GM21825 (cell line): ENCODE measurements around the gene COG1.

Experiments used
- ATAC-seq: cut with Tn5 transposase; IDR thresholded peaks from one replicate; pipeline ENCODE4 v1.9.1; 2021; ENCODE audit warnings: mild to moderate bottlenecking, moderate library complexity; ENCODE audit not compliant: unreplicated experiment

Gene COG1

DNA sequence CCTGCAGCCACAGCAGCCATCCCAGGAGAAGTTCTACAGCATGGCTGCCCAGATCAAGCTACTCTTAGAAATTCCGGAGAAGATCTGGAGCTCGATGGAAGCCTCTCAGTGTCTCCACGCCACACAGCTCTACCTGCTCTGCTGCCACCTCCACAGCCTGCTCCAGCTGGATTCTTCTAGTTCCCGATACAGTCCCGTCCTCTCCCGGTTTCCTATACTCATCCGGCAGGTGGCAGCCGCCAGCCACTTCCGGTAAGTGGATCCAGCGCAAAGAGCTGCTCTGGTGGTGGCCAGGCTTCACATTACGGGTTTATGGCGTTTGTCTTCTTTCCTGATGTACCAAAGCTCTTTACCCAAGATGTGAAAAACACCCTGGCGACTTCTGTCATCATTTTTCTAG lies 3.6 kb downstream of the COG1 start:
- ATAC-seq: no peak

DNA sequence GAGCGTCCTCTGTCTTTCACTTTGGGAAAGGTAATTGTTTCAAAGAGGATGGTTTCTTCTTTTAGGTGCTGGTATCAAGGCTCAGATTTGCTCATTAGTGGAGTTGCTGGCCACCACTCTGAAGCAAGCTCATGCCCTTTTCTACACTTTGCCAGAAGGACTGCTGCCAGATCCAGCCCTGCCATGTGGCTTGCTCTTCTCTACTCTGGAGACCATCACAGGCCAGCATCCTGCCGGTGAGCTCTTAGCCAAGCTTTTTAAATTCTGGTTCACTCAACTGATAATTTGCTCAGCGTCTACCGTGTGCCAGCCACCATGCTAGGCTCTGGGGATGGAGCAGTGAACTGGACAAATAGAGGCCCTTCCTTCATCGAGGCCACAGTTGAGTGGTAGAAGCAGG lies 4.3 kb downstream of the COG1 start:
- ATAC-seq: no peak

GRCh38 chr17:73198201-73198929 lies 5.5 kb downstream of the COG1 start:
- no peak for ATAC-seq

DNA sequence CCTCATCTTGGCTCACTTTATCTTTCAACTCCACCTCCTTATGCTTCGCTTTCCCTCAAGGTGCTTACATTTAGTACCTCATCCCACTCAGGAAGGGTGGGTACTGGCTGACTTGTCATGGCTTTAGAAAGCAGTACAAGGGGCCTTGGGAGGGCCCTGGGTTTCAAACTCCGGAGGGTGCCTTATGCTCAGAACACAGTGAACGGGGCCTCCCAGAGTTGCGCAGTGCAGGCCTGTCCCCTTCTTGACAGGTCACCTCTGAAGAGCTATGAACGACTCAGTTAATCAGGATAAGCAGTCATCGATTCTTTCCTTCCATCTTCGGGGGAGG lies 6.0 kb downstream of the COG1 start:
- ATAC-seq: no peak

GRCh38 chr17:73199751-73200317 lies 7.0 kb downstream of the COG1 start:
- no peak for ATAC-seq

DNA sequence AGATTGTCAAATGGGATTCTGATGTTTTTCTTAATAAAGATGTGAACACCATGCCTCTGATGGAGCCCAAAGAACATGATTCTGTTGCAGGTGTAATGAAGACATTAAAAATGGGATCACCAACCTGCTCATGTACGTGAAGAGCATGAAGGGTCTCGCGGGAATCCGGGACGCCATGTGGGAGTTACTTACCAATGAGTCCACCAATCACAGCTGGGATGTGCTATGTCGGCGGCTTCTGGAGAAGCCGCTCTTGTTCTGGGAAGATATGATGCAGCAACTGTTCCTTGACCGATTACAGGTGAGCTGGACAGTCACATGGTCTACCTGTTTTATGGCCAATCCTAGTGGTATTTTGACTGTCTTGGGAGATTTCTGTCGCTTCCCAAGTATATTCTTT lies 7.6 kb downstream of the COG1 start:
- no peak for ATAC-seq

DNA sequence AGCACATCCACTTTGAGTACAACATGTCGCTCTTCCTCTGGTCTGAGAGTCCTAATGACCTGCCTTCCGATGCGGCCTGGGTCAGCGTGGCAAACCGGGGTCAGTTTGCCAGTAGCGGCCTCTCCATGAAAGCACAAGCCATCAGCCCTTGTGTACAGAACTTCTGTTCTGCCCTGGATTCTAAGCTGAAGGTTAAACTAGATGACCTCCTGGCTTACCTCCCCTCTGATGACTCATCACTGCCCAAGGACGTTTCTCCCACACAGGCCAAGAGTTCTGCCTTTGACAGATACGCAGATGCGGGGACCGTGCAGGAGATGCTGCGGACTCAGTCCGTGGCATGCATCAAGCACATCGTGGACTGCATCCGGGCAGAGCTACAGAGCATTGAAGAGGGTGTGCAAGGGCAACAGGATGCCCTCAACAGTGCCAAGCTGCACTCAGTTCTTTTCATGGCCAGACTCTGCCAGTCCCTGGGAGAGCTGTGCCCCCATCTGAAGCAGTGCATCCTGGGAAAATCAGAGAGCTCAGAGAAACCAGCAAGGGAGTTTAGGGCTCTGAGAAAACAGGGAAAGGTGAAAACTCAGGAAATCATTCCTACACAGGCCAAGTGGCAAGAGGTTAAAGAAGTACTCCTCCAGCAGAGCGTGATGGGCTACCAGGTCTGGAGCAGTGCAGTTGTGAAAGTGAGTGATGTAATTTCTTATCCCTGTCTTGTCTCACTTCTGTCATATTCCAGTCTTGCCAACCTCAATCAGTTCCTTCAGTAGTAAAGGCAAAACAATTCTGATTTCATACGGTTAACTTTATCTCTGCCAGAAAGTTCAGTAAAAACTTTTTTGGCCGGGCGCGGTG lies 8.6 kb downstream of the COG1 start:
- no peak for ATAC-seq

DNA sequence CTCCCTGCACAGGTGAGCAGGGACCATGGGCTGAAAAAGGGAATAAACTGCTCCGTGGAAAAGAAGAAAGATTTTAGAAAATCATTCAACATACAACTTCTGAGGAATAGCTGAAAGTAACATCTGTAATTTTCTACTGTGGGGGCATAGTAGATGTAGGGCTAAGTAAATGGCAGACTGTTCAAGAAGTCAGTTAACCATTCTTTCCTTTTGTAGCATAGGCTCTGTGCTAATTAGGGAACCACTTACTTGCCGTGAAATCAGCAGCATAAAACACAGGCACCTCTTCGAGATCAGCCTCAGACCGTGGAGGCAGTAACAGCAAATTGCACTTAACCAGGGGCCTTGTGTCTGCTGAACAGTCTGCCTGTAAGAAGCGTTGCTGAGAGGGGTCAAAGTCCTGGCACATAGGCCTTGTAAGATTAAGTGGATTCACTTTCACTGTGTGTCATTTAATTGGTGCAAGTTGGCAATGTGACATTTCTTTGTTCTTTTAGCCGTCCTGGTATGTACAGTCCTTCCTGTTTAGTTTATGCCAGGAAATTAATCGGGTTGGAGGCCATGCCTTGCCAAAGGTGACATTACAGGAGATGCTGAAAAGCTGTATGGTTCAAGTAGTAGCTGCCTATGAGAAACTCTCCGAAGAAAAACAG lies 10.4 kb downstream of the COG1 start:
- no peak for ATAC-seq

DNA sequence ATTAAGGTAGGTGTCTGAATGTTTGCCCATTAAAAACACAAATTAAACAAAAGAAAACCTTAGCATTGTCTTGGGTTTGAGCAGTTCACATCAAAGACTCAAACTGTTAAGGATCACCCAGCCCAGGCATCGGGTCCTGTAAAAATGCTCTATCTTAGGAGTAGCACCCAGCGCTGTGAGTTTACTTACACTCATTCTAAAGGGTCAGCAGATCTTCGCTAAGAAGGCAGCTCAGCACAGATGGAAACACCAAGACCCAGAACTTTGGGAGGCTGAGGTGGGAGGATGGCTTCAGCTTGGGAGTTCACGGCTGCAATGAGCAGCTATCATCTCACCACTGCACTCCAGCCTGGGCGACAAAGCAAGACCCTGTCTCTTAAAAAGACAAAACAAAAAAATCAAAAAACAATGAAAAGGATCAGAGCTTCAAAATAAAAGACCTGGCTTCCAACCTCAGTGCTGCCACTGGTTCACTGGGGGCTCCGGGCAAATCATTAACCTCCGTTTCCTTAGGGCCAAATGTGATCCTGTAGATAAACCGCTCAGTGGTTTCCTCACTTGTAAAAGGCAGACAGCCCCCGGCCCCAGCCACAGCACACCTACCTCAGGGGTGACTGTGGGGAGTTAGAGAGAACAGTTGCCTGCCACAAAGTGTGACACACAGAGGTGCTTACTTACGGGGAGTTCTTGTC lies 11.1 kb downstream of the COG1 start:
- no peak for ATAC-seq

- ATAC-seq: no peak
Observed at GRCh38 chr17:73205459-73205961, 12.7 kb downstream of the COG1 start.

DNA sequence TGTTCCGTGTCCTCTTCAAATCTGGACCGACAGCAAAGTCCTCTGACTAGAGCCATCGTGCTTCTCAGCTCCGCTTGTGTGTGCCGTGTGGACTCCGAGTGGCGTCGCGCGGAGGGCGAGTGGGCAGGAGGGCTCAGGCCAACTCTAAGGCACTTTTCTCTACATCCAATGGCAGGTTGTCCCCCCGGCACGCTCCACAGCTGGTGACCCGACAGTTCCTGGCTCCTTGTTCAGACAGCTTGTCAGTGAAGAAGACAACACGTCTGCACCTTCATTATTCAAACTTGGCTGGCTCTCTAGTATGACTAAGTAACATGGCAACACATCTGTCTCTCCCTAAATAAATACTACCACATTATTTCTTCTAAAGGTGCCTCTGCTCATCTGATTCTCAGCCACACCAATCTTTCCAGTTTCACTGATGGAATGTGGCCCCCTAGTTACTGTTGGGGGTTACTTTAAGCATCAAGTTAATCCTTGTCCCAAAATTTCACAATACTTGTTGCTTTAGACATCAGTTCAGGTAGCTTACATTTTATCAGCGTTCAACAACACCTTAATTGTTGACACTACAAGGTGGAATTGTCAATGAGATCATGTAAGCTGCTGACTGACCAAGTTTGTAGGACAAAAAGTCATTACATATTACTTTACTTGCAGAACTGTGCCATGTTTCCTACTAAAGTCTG lies 15.4 kb downstream of the COG1 start:
- ATAC-seq: no peak

DNA sequence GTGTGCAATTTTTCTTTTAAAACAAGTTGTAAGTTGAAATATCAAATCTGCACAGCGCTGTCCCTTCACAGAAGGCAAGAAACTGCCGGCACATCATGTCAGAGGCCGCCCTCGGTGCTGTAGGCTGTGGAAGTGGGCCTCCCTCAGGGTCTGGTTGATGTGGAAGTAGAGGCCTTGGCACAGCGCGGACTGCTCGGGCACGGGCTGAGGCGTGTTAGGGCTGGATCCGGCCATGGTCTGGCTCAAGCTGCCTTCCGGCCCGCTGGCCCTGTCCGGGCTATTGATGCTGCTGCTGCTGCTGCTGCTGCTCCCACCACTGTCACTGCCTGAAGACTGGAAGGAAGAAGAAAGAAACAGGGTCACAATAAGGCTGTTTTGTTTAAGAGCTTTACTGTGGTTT lies 16.6 kb downstream of the COG1 start:
- ATAC-seq: no peak

DNA sequence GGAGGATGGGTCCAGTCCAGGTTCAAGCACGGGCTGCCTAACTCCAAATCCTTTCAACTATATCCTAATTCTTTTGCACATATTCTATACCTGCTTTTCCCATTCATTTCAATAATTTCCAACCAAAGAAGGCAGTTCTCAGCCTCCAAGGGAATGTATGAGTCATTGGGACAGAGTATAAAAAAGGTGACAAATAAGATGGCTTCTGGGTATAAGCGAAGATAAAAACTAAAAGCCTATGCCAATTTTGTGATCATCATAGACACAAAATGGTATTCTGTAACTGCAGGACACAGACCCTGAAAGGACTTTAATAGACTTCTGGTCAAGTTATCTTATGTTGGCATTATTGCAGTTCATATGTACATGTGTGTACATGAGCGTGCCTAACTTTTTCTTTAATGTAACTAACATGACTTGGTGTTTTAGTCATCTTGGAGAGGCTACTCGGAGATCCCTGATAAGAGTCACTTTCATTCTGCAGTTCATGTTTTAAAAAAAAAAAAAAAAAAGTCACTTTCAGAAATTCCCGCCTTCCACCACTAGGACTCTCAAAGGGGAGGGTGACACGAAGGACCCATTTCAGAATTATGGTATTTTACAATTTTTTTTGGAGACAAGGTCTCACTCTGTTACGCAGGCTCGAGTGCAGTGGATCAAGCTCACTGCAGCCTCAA lies 17.3 kb downstream of the COG1 start:
- no peak for ATAC-seq

DNA sequence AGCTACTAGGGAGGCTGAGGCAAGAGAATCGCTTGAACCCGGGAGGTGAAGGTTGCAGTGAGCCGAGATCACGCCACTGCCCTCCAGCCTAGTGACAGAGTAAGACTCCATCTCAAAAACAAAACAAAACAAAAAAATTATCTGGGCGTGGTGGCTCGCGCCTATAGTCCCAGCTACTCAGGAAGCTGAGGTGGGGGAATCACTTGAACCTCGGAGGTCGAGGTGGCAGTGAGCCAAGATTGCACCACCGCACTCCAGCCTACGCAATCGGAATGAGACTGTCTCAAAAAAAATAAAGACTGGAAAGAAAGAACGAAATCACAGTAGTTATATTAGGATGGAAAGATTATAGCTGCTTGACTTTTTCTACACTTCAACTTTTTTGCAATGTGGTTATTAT lies 18.9 kb downstream of the COG1 start:
- no peak for ATAC-seq

DNA sequence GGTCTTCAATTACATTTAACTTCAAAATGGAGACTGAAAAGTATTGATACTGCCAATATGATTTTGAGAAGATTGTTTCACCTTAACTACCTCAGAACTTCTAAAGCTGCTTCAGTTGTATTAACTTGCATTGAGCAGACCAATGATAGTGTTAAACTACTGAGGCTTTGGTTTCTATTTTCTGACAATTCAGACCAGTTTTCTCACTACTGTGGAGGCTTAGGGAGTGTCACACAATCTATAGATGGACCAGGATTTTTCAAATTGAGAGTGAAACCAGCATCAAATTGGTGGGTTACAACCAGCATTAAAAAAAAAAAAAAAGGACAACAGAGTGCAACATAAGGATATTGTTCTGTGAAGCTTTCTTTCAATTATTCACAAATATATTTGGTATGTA lies 21.2 kb downstream of the COG1 start:
- no peak for ATAC-seq

DNA sequence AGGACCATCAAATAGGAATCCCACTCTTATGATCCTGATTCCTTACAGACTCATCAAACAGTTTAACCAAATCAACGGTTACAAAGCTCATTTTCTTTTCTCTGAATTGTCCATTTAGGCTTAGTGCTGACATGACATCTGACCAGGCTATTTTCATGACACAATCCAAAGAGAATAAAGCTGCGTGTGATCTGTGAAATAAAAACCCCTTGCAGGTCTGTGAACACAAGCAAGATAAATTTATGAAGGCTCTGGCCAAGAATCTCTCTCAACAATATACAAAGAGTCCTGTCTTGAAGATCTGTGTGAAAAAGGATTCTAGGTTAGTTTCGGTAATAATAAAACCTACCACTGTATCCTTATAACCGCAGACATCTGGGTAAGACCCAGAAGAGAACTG lies 22.0 kb downstream of the COG1 start:
- ATAC-seq: no peak

DNA sequence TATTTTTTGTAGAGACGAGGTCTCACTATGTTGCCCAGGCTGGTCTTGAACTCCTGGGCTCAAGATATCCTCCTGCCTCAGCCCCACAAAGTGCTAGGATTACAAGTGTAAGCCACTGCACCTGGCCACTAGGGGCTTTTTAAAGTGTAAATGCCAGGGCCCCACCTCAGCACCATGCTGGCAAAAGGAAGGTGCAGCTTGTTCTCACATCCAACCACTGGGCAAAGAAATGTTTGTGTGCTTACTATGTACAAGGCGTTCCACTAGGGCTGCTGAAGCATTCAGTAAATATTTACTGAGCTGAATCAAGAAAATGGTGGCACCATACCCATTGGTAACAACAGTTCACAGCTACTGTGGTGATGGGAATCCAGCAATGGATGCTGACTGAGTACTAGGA lies 22.6 kb downstream of the COG1 start:
- ATAC-seq: no peak

GRCh38 chr17:73223626-73224230 lies 30.9 kb downstream of the COG1 start:
- no peak for ATAC-seq

DNA sequence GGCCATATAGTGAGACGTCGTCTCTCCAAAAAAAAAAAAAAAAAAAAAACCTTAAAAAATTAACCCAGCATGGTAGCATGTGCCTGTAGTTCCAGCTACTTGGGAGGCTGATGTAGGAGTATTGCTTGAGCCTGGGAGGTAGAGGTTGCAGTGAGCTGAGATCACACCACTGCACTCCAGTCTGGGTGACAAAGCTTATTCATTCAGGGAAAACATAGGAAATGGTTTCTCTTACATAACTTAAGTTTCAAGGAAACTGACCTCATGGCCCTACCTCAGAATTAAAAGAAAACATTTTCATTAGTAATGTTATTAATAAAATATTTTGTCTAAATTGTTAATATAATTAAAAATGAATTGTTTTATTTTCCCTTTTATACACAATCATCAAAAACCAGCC lies 31.4 kb downstream of the COG1 start:
- no peak for ATAC-seq
